Measurements from ENCODE around the gene ADPRHL1. TPM values are rescaled to one million over a fixed set of nuclear protein-coding genes. Genes with fewer than 3 reads are reported as not detected.

Gene ADPRHL1
- total RNA-seq, 1 donor from 2014 or later: 3.1 TPM

DNA sequence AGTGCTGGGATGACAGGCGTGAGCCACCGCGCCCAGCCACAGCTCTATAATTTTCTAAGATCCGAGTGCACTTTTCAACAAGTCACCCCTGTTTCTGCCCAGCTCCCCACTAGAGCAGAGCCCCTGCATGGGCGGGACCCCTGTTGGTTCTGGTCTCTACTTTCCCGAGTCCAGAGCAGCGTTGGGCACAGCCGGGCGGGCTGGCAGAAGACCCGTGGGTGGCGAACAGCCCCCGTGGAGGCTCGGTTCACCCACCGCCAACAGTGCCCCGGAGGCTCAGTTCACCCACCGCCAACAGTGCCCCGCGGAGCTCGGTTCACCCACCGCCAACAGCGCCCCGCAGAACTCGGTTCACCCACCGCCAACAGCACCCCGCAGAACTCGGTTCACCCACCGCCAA lies 40.8 kb downstream of the ADPRHL1 start:
- H3K36me3 Mint-ChIP-seq (ENCODE audit: low read depth, unreplicated experiment): no peaks in the 10 kb centered on the region
- Histone ChIP-seq H2AFZ (ENCODE audit: low read depth, low read length) (no peak overlapping the region), H3K4me3 (ENCODE audit: insufficient read depth, low read depth, low read length) (no peak overlapping the region), H3K4me1 (ENCODE audit: insufficient read depth, low read length) (peaks cover 28% of the 10 kb centered on the region), H3K27ac (ENCODE audit: low read depth, low read length) (no peak overlapping the region), H3K9me3 (ENCODE audit: insufficient read depth, low read depth, low read length) (no peaks in the 10 kb centered on the region), H3K27me3 (ENCODE audit: insufficient read depth, low read length) (peaks cover 3% of the 10 kb centered on the region), H3K79me2 (ENCODE audit: insufficient read depth, low read length) (no peaks in the 10 kb centered on the region), H3K9ac (ENCODE audit: low read length) (no peak overlapping the region), H4K20me1 (ENCODE audit: insufficient read depth, low read length) (no peaks in the 10 kb centered on the region), H3K4me2 (ENCODE audit: low read length) (no peak overlapping the region), H3K36me3 (ENCODE audit: insufficient read depth, low read length) (no peaks in the 10 kb centered on the region)
- no peak for DNase-seq (ENCODE audit: low read depth)
- peaks cover 25% of the 10 kb centered on the region for H3K27me3 Mint-ChIP-seq (ENCODE audit: low read depth, unreplicated experiment)
- no peak for FAIRE-seq
- no peak overlapping the region for H3K27ac Mint-ChIP-seq (ENCODE audit: unreplicated experiment)
- H3K4me3 Mint-ChIP-seq (ENCODE audit: unreplicated experiment): no peak overlapping the region
- peaks cover 14% of the 10 kb centered on the region for H3K4me1 Mint-ChIP-seq (ENCODE audit: low read depth, unreplicated experiment)
- TF ChIP-seq EZH2 (IDR thresholded peaks at IDR 0.05; ENCODE audit: insufficient read depth, low read length) (no peak), CTCF (IDR thresholded peaks at IDR 0.05; ENCODE audit: insufficient read depth, low read depth, low read length) (no peak)
- peaks cover 2% of the 10 kb centered on the region for H3K9me3 Mint-ChIP-seq (ENCODE audit: unreplicated experiment)

GRCh38 chr13:113411216-113412023 lies 41.9 kb downstream of the ADPRHL1 start:
- Histone ChIP-seq H3K9ac (ENCODE audit: low read length) (peak overlapping the region; percentile 80), H3K27me3 (ENCODE audit: insufficient read depth, low read length) (peaks cover 3% of the 10 kb centered on the region), H3K4me2 (ENCODE audit: low read length) (peak overlapping the region; percentile 83), H2AFZ (ENCODE audit: low read depth, low read length) (peak overlapping the region; percentile 14), H4K20me1 (ENCODE audit: insufficient read depth, low read length) (no peaks in the 10 kb centered on the region), H3K27ac (ENCODE audit: low read depth, low read length) (peak overlapping the region; percentile 98), H3K4me1 (ENCODE audit: insufficient read depth, low read length) (peaks cover 29% of the 10 kb centered on the region), H3K4me3 (ENCODE audit: insufficient read depth, low read depth, low read length) (peak overlapping the region; percentile 47), H3K36me3 (ENCODE audit: insufficient read depth, low read length) (no peaks in the 10 kb centered on the region), H3K9me3 (ENCODE audit: insufficient read depth, low read depth, low read length) (no peaks in the 10 kb centered on the region), H3K79me2 (ENCODE audit: insufficient read depth, low read length) (no peaks in the 10 kb centered on the region)
- TF ChIP-seq CTCF (IDR thresholded peaks at IDR 0.05; ENCODE audit: insufficient read depth, low read depth, low read length): no peak
- no peak for TF ChIP-seq EZH2 (IDR thresholded peaks at IDR 0.05; ENCODE audit: insufficient read depth, low read length)
- H3K27ac Mint-ChIP-seq (ENCODE audit: unreplicated experiment): peak overlapping the region; percentile 93
- H3K9me3 Mint-ChIP-seq (ENCODE audit: unreplicated experiment): peaks cover 2% of the 10 kb centered on the region
- peaks cover 24% of the 10 kb centered on the region for H3K27me3 Mint-ChIP-seq (ENCODE audit: low read depth, unreplicated experiment)
- H3K36me3 Mint-ChIP-seq (ENCODE audit: low read depth, unreplicated experiment): no peaks in the 10 kb centered on the region
- H3K4me3 Mint-ChIP-seq (ENCODE audit: unreplicated experiment): no peak overlapping the region
- peaks cover 14% of the 10 kb centered on the region for H3K4me1 Mint-ChIP-seq (ENCODE audit: low read depth, unreplicated experiment)
- FAIRE-seq: peak; percentile 99
- peak; percentile 97 for DNase-seq (ENCODE audit: low read depth)
